Measurements from ENCODE around the gene PIGS. TPM values are rescaled to one million over a fixed set of nuclear protein-coding genes. Genes with fewer than 3 reads are reported as not detected.
"Not testable (repeated sequence)": the region's sequence is repeated elsewhere in the genome, so short reads cannot be mapped to it uniquely, and the experiment has no call there.

The PIGS gene
- total and polyA plus RNA-seq, 2 donors (not counting 1 experiment from before 2014, with no cell fraction given), result 44.1 to 55.1 TPM

DNA sequence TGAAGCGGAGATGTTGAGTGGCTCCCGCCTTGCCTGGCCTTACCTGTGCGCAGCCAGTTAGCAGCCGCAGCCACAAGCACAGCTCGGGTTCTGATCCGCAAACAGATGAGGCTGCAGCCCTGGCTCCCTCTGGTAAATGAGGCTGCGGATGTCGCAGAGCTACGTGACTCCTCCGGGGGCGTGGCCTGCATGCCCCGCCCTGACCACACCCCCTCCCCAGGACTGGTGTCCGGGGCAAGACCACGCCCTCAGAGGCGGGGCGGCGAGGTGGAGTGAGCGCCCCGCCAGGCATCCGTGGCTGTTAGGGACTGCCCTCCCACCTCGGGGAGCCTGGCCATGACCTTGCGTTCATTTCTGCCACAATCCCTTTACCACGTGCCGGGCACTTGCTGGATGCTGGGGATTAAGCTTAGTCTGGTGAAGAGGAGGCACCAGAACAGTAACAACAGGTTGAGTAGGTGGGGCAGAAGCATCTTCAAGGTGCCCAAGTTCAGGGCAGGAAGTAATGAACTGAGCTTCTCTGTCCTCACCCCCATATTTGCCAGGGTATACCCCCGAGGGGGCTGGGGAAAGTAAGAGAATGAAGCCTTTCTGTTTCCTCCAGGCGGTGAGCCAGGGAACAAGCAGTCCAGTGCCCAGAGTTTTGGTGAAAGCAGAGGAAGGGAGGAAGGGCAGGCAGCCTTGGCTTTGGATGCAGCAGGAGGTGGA, 5.6 kb upstream of the PIGS start, which contains the start of gene ALDOC:
TSS of gene ALDOC (minus strand) at position 138 of the 708 bp plus-strand sequence. CDS start 1,363 bp downstream, outside the sequence.
- H3K9ac ChIP-seq (ENCODE audit: low read length), result peak within 1 kb of the TSS; percentile 62
- peaks cover 0 to 3% of the 10 kb centered on the region in 2 experiments for H3K36me3 ChIP-seq (replicated peaks in 1 of 2; ENCODE audit: control extremely low read depth in 1 of 2, control insufficient read depth in 1 of 2, extremely low read depth in 1 of 2, insufficient read depth in 2 of 2, low read length in 1 of 2)
- H3K9me3 ChIP-seq (ENCODE audit: control extremely low read depth in 1 of 3, control insufficient read depth in 2 of 3, insufficient read depth in 1 of 3, low read length in 2 of 3), result no peaks in the 10 kb centered on the region
- no peaks in the 10 kb centered on the region for H3K27me3 ChIP-seq (replicated peaks in 1 of 4; ENCODE audit: control extremely low read depth in 1 of 4, control insufficient read depth in 3 of 4, insufficient read depth in 4 of 4, low read length in 3 of 4)
- DNase-seq, result peak; percentile 97
- CTCF ChIA-PET, result interaction anchor here (0.9 to 2.5 kb wide), 6 partner anchors 10 to 150 kb away, joined by 3 to 6 read pairs (median 3); partner anchors contain the start of gene TLCD1
- POLR2A ChIA-PET, result interaction anchor here (0.6 to 1.7 kb wide), 7 partner anchors 11 to 57 kb away, joined by 3 to 8 read pairs (median 4); partner anchors contain the start of genes SPAG5 and UNC119
- peak within 1 kb of the TSS; percentile 85 for H3K4me2 ChIP-seq (replicated peaks; ENCODE audit: low read depth, low read length, poor library complexity, severe bottlenecking)
- H3K4me1 ChIP-seq (ENCODE audit: control insufficient read depth in 2 of 2, insufficient read depth in 2 of 2, low read length in 2 of 2), result peaks cover 16 to 27% of the 10 kb centered on the region in 2 donors
- H3K9me3 Mint-ChIP-seq (ENCODE audit: insufficient read depth), result no peaks in the 10 kb centered on the region
- no peak for TF ChIP-seq EZH2 (IDR thresholded peaks at IDR 0.05; ENCODE audit: borderline replicate concordance, insufficient read depth, low read depth, low read length, poor library complexity, severe bottlenecking)
- TF ChIP-seq, protein P1, sequence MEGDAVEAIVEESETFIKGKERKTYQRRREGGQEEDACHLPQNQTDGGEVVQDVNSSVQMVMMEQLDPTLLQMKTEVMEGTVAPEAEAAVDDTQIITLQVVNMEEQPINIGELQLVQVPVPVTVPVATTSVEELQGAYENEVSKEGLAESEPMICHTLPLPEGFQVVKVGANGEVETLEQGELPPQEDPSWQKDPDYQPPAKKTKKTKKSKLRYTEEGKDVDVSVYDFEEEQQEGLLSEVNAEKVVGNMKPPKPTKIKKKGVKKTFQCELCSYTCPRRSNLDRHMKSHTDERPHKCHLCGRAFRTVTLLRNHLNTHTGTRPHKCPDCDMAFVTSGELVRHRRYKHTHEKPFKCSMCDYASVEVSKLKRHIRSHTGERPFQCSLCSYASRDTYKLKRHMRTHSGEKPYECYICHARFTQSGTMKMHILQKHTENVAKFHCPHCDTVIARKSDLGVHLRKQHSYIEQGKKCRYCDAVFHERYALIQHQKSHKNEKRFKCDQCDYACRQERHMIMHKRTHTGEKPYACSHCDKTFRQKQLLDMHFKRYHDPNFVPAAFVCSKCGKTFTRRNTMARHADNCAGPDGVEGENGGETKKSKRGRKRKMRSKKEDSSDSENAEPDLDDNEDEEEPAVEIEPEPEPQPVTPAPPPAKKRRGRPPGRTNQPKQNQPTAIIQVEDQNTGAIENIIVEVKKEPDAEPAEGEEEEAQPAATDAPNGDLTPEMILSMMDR (IDR thresholded peaks at IDR 0.05), result no peak
- peak; percentile 100 for ATAC-seq (ENCODE audit: low read depth)
- H3K27ac ChIP-seq (ENCODE audit: low read length in 2 of 2), result peak within 1 kb of the TSS; percentile 34 to 72
- no peaks in the 10 kb centered on the region for H4K20me1 ChIP-seq (ENCODE audit: control insufficient read depth, insufficient read depth, low read length, poor library complexity, severe bottlenecking)
- peaks cover 26% of the 10 kb centered on the region for H3K4me1 Mint-ChIP-seq
- H3K4me3 Mint-ChIP-seq, result peak within 1 kb of the TSS; percentile 85
- no peaks in the 10 kb centered on the region for H3K27me3 Mint-ChIP-seq
- 4% methylated on average over 20 of the region's 26 CpGs for WGBS (ENCODE audit: insufficient coverage)
- intact Hi-C loops (cut with micrococcal nuclease), result loop anchor here (1.0 to 10.0 kb wide), 4 partner anchors 22 to 138 kb away; partner anchors contain the start of genes PROCA1, RAB34, RPL23A and SPAG5
- peaks cover 46% of the 10 kb centered on the region for H3K79me2 ChIP-seq (ENCODE audit: control insufficient read depth, insufficient read depth, low read length)
- H3K4me3 ChIP-seq (ENCODE audit: control extremely low read depth in 1 of 5, extremely low read depth in 1 of 5, insufficient read depth in 1 of 5, low read depth in 2 of 5, low read length in 4 of 5), result peak within 1 kb of the TSS in 4 of 5 experiments; percentile 36 to 58 (median 48)
- peak within 1 kb of the TSS; percentile 93 for H3K27ac Mint-ChIP-seq
- peak within 1 kb of the TSS; percentile 87 for H2AFZ ChIP-seq (ENCODE audit: insufficient read depth, low read depth, low read length, poor library complexity, severe bottlenecking)

DNA sequence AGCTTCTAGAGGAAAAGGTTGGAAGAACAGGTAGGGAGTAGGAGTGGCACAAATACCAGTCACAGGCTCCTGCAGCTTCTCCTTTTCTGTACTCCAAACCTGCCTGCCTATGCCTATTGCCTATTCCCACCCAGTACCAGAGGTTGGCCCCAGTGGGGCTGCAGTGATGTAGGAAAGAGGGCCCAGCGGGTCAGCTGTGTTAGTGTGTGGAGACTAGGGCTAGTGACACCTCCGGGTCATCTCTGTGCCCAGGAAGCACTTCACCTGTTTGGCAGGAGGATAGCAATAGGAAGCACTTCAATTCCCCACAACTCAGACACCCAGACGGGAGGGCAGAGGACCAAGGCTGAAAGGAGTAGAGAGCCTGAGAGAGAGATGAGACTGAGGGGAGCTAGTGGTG, 4.7 kb upstream of the PIGS start:
- H3K9ac ChIP-seq (ENCODE audit: low read length); H3K27ac ChIP-seq (ENCODE audit: low read length in 2 of 2); DNase-seq; H3K36me3 ChIP-seq (replicated peaks in 1 of 2; ENCODE audit: control extremely low read depth in 1 of 2, control insufficient read depth in 1 of 2, extremely low read depth in 1 of 2, insufficient read depth in 2 of 2, low read length in 1 of 2); H3K9me3 ChIP-seq (ENCODE audit: control extremely low read depth in 1 of 3, control insufficient read depth in 2 of 3, insufficient read depth in 1 of 3, low read length in 2 of 3); H3K9me3 Mint-ChIP-seq (ENCODE audit: insufficient read depth); H4K20me1 ChIP-seq (ENCODE audit: control insufficient read depth, insufficient read depth, low read length, poor library complexity, severe bottlenecking); H2AFZ ChIP-seq (ENCODE audit: insufficient read depth, low read depth, low read length, poor library complexity, severe bottlenecking); H3K4me3 ChIP-seq (ENCODE audit: control extremely low read depth in 1 of 5, extremely low read depth in 1 of 5, insufficient read depth in 1 of 5, low read depth in 2 of 5, low read length in 4 of 5); H3K27me3 ChIP-seq (replicated peaks in 1 of 4; ENCODE audit: control extremely low read depth in 1 of 4, control insufficient read depth in 3 of 4, insufficient read depth in 4 of 4, low read length in 3 of 4); H3K27me3 Mint-ChIP-seq; ATAC-seq (ENCODE audit: low read depth): not testable (repeated sequence)
- Histone ChIP-seq H3K4me2 (replicated peaks; ENCODE audit: low read depth, low read length, poor library complexity, severe bottlenecking) (peak overlapping the region; percentile 32), H3K4me1 (ENCODE audit: control insufficient read depth in 2 of 2, insufficient read depth in 2 of 2, low read length in 2 of 2) (peaks cover 18 to 30% of the 10 kb centered on the region in 2 donors), H3K79me2 (ENCODE audit: control insufficient read depth, insufficient read depth, low read length) (peaks cover 55% of the 10 kb centered on the region)
- Mint-ChIP-seq H3K4me1 (peaks cover 33% of the 10 kb centered on the region), H3K4me3 (peak overlapping the region; percentile 85), H3K27ac (peak overlapping the region; percentile 57)
- no CpG with 5 or more reads among the region's 3 CpGs for WGBS (ENCODE audit: insufficient coverage)
- CTCF ChIA-PET, result interaction anchor here (1.3 kb wide), 1 partner anchor 83 kb away, joined by 4 read pairs; no protein-coding TSS in a partner anchor
- intact Hi-C loops (cut with micrococcal nuclease), result loop anchor here (10.0 kb wide), 1 partner anchor 139 kb away; the partner anchor contains the start of genes PROCA1, RAB34 and RPL23A
- POLR2A ChIA-PET, result interaction anchor here (1.7 kb wide), 1 partner anchor 24 kb away, joined by 4 read pairs; the partner anchor contains the start of gene UNC119
